ENCODE data around the gene SEPTIN3.

DNA sequence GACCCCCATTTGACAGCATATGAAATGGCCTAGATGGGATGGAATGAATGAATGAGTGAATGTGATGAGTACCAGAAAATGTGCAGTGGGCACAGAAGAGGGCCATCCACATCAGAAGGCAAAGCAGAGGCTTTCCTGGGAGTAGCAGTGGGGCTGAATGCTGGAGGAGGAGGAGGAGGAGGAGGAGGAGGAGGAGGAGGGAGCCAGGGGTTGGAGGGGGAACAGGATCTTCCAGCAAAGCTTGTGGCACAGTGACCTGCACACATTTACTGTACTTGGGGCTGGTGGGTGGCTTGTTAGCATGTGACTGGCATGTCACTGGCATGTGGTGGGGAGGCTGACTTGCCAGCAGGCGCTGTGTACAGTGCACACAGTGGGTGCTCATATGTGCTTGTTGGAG, 9.5 kb downstream of the SEPTIN3 start:
- TF ChIP-seq, protein P1, sequence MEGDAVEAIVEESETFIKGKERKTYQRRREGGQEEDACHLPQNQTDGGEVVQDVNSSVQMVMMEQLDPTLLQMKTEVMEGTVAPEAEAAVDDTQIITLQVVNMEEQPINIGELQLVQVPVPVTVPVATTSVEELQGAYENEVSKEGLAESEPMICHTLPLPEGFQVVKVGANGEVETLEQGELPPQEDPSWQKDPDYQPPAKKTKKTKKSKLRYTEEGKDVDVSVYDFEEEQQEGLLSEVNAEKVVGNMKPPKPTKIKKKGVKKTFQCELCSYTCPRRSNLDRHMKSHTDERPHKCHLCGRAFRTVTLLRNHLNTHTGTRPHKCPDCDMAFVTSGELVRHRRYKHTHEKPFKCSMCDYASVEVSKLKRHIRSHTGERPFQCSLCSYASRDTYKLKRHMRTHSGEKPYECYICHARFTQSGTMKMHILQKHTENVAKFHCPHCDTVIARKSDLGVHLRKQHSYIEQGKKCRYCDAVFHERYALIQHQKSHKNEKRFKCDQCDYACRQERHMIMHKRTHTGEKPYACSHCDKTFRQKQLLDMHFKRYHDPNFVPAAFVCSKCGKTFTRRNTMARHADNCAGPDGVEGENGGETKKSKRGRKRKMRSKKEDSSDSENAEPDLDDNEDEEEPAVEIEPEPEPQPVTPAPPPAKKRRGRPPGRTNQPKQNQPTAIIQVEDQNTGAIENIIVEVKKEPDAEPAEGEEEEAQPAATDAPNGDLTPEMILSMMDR (IDR thresholded peaks at IDR 0.05): no peak
- TF ChIP-seq POLR2A (IDR thresholded peaks at IDR 0.05): no peak

Data from body of pancreas (tissue), 4 donors.